ENCODE results near the gene TSPAN5. TPM values are rescaled to one million over a fixed set of nuclear protein-coding genes. Genes with fewer than 3 reads are reported as not detected.

TSPAN5 gene
- total and polyA plus RNA-seq, 5 donors from 2014 or later, result 21.2 to 52.7 (median 39.8) TPM

- no peaks in the 10 kb centered on the region for H3K27me3 Mint-ChIP-seq
- H3K27ac ChIP-seq (ENCODE audit: insufficient read depth, low read length, poor library complexity, severe bottlenecking), result no peak overlapping the region
- H3K4me3 Mint-ChIP-seq, result peak overlapping the region in 1 of 4 donors; percentile 37
- ATAC-seq (ENCODE audit: low read depth in 2 of 2) (no peak), DNase-seq (no peak)
- peaks cover 39% of the 10 kb centered on the region for H3K4me1 ChIP-seq (ENCODE audit: control insufficient read depth, insufficient read depth, low read length, poor library complexity, severe bottlenecking)
- peaks cover 0 to 3% of the 10 kb centered on the region in 2 experiments for H3K9me3 ChIP-seq (ENCODE audit: control insufficient read depth in 2 of 2, low read length in 2 of 2)
- peaks cover 35 to 81% (median 51%) of the 10 kb centered on the region in 4 donors for H3K4me1 Mint-ChIP-seq
- H3K27ac Mint-ChIP-seq, result peak overlapping the region in 2 of 3 donors; percentile 77 to 82
- H3K36me3 ChIP-seq (ENCODE audit: control insufficient read depth, insufficient read depth, low read length), result no peaks in the 10 kb centered on the region
- H3K36me3 Mint-ChIP-seq, result peaks cover 8% of the 10 kb centered on the region
- H3K9me3 Mint-ChIP-seq, result peaks cover 0 to 6% (median 0%) of the 10 kb centered on the region in 7 donors
- no peaks in the 10 kb centered on the region for H3K27me3 ChIP-seq (ENCODE audit: control insufficient read depth, insufficient read depth, low read length)
- no peak overlapping the region for H3K4me3 ChIP-seq (ENCODE audit: low read depth, low read length)
Observed at GRCh38 chr4:98519268-98519977, 139.0 kb downstream of the TSPAN5 start.

- H3K4me3 Mint-ChIP-seq, result peak overlapping the region in 2 of 4 donors; percentile 14 to 37
- peaks cover 8% of the 10 kb centered on the region for H3K36me3 Mint-ChIP-seq
- H3K4me1 Mint-ChIP-seq, result peaks cover 32 to 81% (median 46%) of the 10 kb centered on the region in 4 donors
- no peaks in the 10 kb centered on the region for H3K27me3 Mint-ChIP-seq
- Histone ChIP-seq H3K27ac (ENCODE audit: insufficient read depth, low read length, poor library complexity, severe bottlenecking) (no peak overlapping the region), H3K9me3 (ENCODE audit: control insufficient read depth in 2 of 2, low read length in 2 of 2) (peaks cover 0 to 3% of the 10 kb centered on the region in 2 experiments), H3K36me3 (ENCODE audit: control insufficient read depth, insufficient read depth, low read length) (no peaks in the 10 kb centered on the region), H3K4me3 (ENCODE audit: low read depth, low read length) (no peak overlapping the region), H3K27me3 (ENCODE audit: control insufficient read depth, insufficient read depth, low read length) (no peaks in the 10 kb centered on the region), H3K4me1 (ENCODE audit: control insufficient read depth, insufficient read depth, low read length, poor library complexity, severe bottlenecking) (peaks cover 39% of the 10 kb centered on the region)
- peak in 1 of 2 donors; percentile 44 for ATAC-seq (ENCODE audit: low read depth in 2 of 2)
- DNase-seq, result peak in 1 of 3 donors; percentile 27
- H3K27ac Mint-ChIP-seq, result peak overlapping the region in 2 of 3 donors; percentile 73 to 77
- H3K9me3 Mint-ChIP-seq, result peaks cover 0 to 6% (median 0%) of the 10 kb centered on the region in 7 donors
Observed at GRCh38 chr4:98518559-98519267, 139.7 kb downstream of the TSPAN5 start.

GRCh38 chr4:98517218-98518021 lies 141.0 kb downstream of the TSPAN5 start:
- peak overlapping the region in 1 of 3 donors; percentile 60 for H3K27ac Mint-ChIP-seq
- ATAC-seq (ENCODE audit: low read depth in 2 of 2) (no peak), DNase-seq (no peak)
- no peak overlapping the region for H3K4me3 Mint-ChIP-seq
- no peaks in the 10 kb centered on the region for H3K27me3 ChIP-seq (ENCODE audit: control insufficient read depth, insufficient read depth, low read length)
- no peak overlapping the region for H3K27ac ChIP-seq (ENCODE audit: insufficient read depth, low read length, poor library complexity, severe bottlenecking)
- peaks cover 0 to 6% (median 0%) of the 10 kb centered on the region in 7 donors for H3K9me3 Mint-ChIP-seq
- H3K4me3 ChIP-seq (ENCODE audit: low read depth, low read length), result no peak overlapping the region
- peaks cover 24 to 75% (median 47%) of the 10 kb centered on the region in 4 donors for H3K4me1 Mint-ChIP-seq
- H3K9me3 ChIP-seq (ENCODE audit: control insufficient read depth in 2 of 2, low read length in 2 of 2), result peaks cover 0 to 3% of the 10 kb centered on the region in 2 experiments
- H3K27me3 Mint-ChIP-seq, result no peaks in the 10 kb centered on the region
- H3K36me3 ChIP-seq (ENCODE audit: control insufficient read depth, insufficient read depth, low read length), result no peaks in the 10 kb centered on the region
- H3K4me1 ChIP-seq (ENCODE audit: control insufficient read depth, insufficient read depth, low read length, poor library complexity, severe bottlenecking), result peaks cover 35% of the 10 kb centered on the region
- H3K36me3 Mint-ChIP-seq, result peaks cover 8% of the 10 kb centered on the region

- Histone ChIP-seq H3K27me3 (ENCODE audit: control insufficient read depth, insufficient read depth, low read length) (no peaks in the 10 kb centered on the region), H3K27ac (ENCODE audit: insufficient read depth, low read length, poor library complexity, severe bottlenecking) (no peak overlapping the region), H3K4me3 (ENCODE audit: low read depth, low read length) (no peak overlapping the region), H3K36me3 (ENCODE audit: control insufficient read depth, insufficient read depth, low read length) (no peaks in the 10 kb centered on the region), H3K9me3 (ENCODE audit: control insufficient read depth in 2 of 2, low read length in 2 of 2) (peaks cover 0 to 3% of the 10 kb centered on the region in 2 experiments), H3K4me1 (ENCODE audit: control insufficient read depth, insufficient read depth, low read length, poor library complexity, severe bottlenecking) (peaks cover 27% of the 10 kb centered on the region)
- Mint-ChIP-seq H3K36me3 (peaks cover 8% of the 10 kb centered on the region), H3K4me1 (peaks cover 17 to 67% (median 39%) of the 10 kb centered on the region in 4 donors), H3K27me3 (no peaks in the 10 kb centered on the region), H3K9me3 (peaks cover 0 to 6% (median 0%) of the 10 kb centered on the region in 7 donors), H3K27ac (peak overlapping the region in 1 of 3 donors; percentile 60), H3K4me3 (no peak overlapping the region)
- no peak for ATAC-seq (ENCODE audit: low read depth in 2 of 2)
- no peak for DNase-seq
Observed at GRCh38 chr4:98516441-98517217, 141.8 kb downstream of the TSPAN5 start.

GRCh38 chr4:98516042-98516440 lies 142.4 kb downstream of the TSPAN5 start:
- peaks cover 0 to 6% (median 0%) of the 10 kb centered on the region in 7 donors for H3K9me3 Mint-ChIP-seq
- DNase-seq, result no peak
- no peaks in the 10 kb centered on the region for H3K27me3 ChIP-seq (ENCODE audit: control insufficient read depth, insufficient read depth, low read length)
- H3K4me1 Mint-ChIP-seq, result peaks cover 19 to 67% (median 41%) of the 10 kb centered on the region in 4 donors
- H3K36me3 Mint-ChIP-seq, result peaks cover 8% of the 10 kb centered on the region
- no peak overlapping the region for H3K27ac ChIP-seq (ENCODE audit: insufficient read depth, low read length, poor library complexity, severe bottlenecking)
- no peaks in the 10 kb centered on the region for H3K27me3 Mint-ChIP-seq
- H3K27ac Mint-ChIP-seq, result peak overlapping the region in 2 of 3 donors; percentile 28 to 60
- H3K36me3 ChIP-seq (ENCODE audit: control insufficient read depth, insufficient read depth, low read length), result no peaks in the 10 kb centered on the region
- ATAC-seq (ENCODE audit: low read depth in 2 of 2), result no peak
- no peak overlapping the region for H3K4me3 Mint-ChIP-seq
- H3K4me3 ChIP-seq (ENCODE audit: low read depth, low read length), result no peak overlapping the region
- peaks cover 25% of the 10 kb centered on the region for H3K4me1 ChIP-seq (ENCODE audit: control insufficient read depth, insufficient read depth, low read length, poor library complexity, severe bottlenecking)
- peaks cover 0 to 3% of the 10 kb centered on the region in 2 experiments for H3K9me3 ChIP-seq (ENCODE audit: control insufficient read depth in 2 of 2, low read length in 2 of 2)

- H3K4me1 Mint-ChIP-seq, result peaks cover 25 to 71% (median 46%) of the 10 kb centered on the region in 4 donors
- Histone ChIP-seq H3K9me3 (ENCODE audit: control insufficient read depth in 2 of 2, low read length in 2 of 2) (peaks cover 0 to 3% of the 10 kb centered on the region in 2 experiments), H3K4me1 (ENCODE audit: control insufficient read depth, insufficient read depth, low read length, poor library complexity, severe bottlenecking) (peaks cover 28% of the 10 kb centered on the region), H3K4me3 (ENCODE audit: low read depth, low read length) (no peak overlapping the region), H3K36me3 (ENCODE audit: control insufficient read depth, insufficient read depth, low read length) (no peaks in the 10 kb centered on the region), H3K27ac (ENCODE audit: insufficient read depth, low read length, poor library complexity, severe bottlenecking) (no peak overlapping the region), H3K27me3 (ENCODE audit: control insufficient read depth, insufficient read depth, low read length) (no peaks in the 10 kb centered on the region)
- H3K27ac Mint-ChIP-seq, result peak overlapping the region in 2 of 3 donors; percentile 34 to 80
- H3K27me3 Mint-ChIP-seq, result no peaks in the 10 kb centered on the region
- peaks cover 0 to 6% (median 0%) of the 10 kb centered on the region in 7 donors for H3K9me3 Mint-ChIP-seq
- no peak overlapping the region for H3K4me3 Mint-ChIP-seq
- DNase-seq (no peak), ATAC-seq (ENCODE audit: low read depth in 2 of 2) (no peak)
- H3K36me3 Mint-ChIP-seq, result peaks cover 8% of the 10 kb centered on the region
Observed at GRCh38 chr4:98515470-98515809, 143.0 kb downstream of the TSPAN5 start.

Measured in CD4-positive, CD25-positive, alpha-beta regulatory T cell (primary cell).